Upper lobe of left lung (tissue), 6 donors: ENCODE data around the gene COBL. TPM values are rescaled to one million over a fixed set of nuclear protein-coding genes. Genes with fewer than 3 reads are reported as not detected.

Experiments used
- ATAC-seq, 2 donors: fragments of 200-7000 bp; cut with Tn5 transposase; one replicate each; pipeline ENCODE4 v1.9.1; 2022; ENCODE audit warnings: mild to moderate bottlenecking in 2 of 2, moderate library complexity in 2 of 2; ENCODE audit not compliant: low FRiP score in 2 of 2
- DNase-seq, 2 donors: peaks; one replicate each; pipeline ENCODE4 v3.0.0-alpha.2; 2019 to 2020
- H3K27ac ChIP-seq, 4 donors: fragments of 200-600 bp; sonication (generic); one replicate each; pipeline ENCODE4 v1.5.1; 2016 to 2019
- H3K27me3 ChIP-seq, 4 donors: fragments of 200-600 bp; sonication (generic); one replicate each; pipeline ENCODE4 v1.5.1; 2017 to 2019
- H3K36me3 ChIP-seq, 4 donors: fragments of 200-600 bp; sonication (generic); one replicate each; pipeline ENCODE4 v1.5.1; 2016 to 2019
- H3K4me1 ChIP-seq, 4 donors: fragments of 200-600 bp; sonication (generic); one replicate each; pipeline ENCODE4 v1.5.1; 2018 to 2019
- H3K4me3 ChIP-seq, 4 donors: fragments of 200-600 bp; sonication (generic); one replicate each; pipeline ENCODE4 v1.5.1; 2017 to 2019; ENCODE audit warnings: mild to moderate bottlenecking in 2 of 4, moderate library complexity in 1 of 4
- H3K9me3 ChIP-seq, 4 donors: fragments of 200-600 bp; sonication (generic); one replicate each; pipeline ENCODE4 v1.5.1; 2018 to 2019
- CTCF ChIP-seq, 6 experiments: fragments of 450-650 bp in 4 of 6; fragments of 200-600 bp in 2 of 6; sonication (generic) in 2 of 6; IDR thresholded peaks; one replicate each; pipeline ENCODE4 v1.5.1; 2016 to 2019; ENCODE audit warnings: antibody characterized with exemption in 6 of 6
- EP300 ChIP-seq, 4 donors: sonication (generic); formaldehyde crosslinking; IDR thresholded peaks; one replicate each; pipeline ENCODE4 v1.5.1; 2017; ENCODE audit warnings: antibody characterized with exemption in 4 of 4, control low read depth in 2 of 4
- POLR2A ChIP-seq, 4 donors: fragments of 450-650 bp; IDR thresholded peaks; one replicate each; pipeline ENCODE4 v1.5.1; 2016 to 2017; ENCODE audit warnings: antibody characterized with exemption in 4 of 4, mild to moderate bottlenecking in 2 of 4
- POLR2AphosphoS5 ChIP-seq, 2 donors: sonication (generic); formaldehyde crosslinking; IDR thresholded peaks; one replicate each; pipeline ENCODE4 v1.5.1; 2017; ENCODE audit warnings: antibody characterized with exemption in 2 of 2
- WGBS, 2 donors: methylation state at CpG; one replicate each; pipeline ENCODE4 v1.1.5; 2017 to 2018; 5-methylcytosine and 5-hydroxymethylcytosine counted together
- total RNA-seq, 6 donors: library from RNA; depleted of rRNA in 4 of 6; stranded (reverse); fragments of >200 nt in 4 of 6; gene quantifications; one replicate each; pipeline versions ENCODE4 v1.1.0 to v1.2.1, GENCODE V29; 2016 to 2021
- donor health status: DM: no; HTN: no; CAD: no; lungs with moderate emphysema.
- donor health status: DM: no; HTN: yes; CAD: no; lungs with severe emphysema.

The COBL gene
- total RNA-seq, 6 donors from 2014 or later: 27.0 to 54.7 (median 36.8) TPM

- Histone ChIP-seq H3K4me1 (no peaks in the 10 kb centered on the region), H3K4me3 (no peak overlapping the region), H3K27ac (no peak overlapping the region), H3K27me3 (no peaks in the 10 kb centered on the region), H3K36me3 (no peaks in the 10 kb centered on the region), H3K9me3 (no peaks in the 10 kb centered on the region)
- TF ChIP-seq CTCF (IDR thresholded peaks at IDR 0.05): no peak
- TF ChIP-seq POLR2A (IDR thresholded peaks at IDR 0.05): no peak
- TF ChIP-seq EP300 (IDR thresholded peaks at IDR 0.05): no peak
- TF ChIP-seq POLR2AphosphoS5 (IDR thresholded peaks at IDR 0.05): no peak
- DNase-seq (no peak), ATAC-seq (no peak)
- WGBS, 2 donors: 95% methylated on average over 4 of the region's 4 CpGs
These were observed 340.5 kb downstream of the COBL start for GRCh38 chr7:50976064-50976463.

- DNase-seq (no peak), ATAC-seq (no peak)
- no peaks in the 10 kb centered on the region for H3K4me1 ChIP-seq
- no peaks in the 10 kb centered on the region for H3K36me3 ChIP-seq
- no peaks in the 10 kb centered on the region for H3K9me3 ChIP-seq
- H3K4me3 ChIP-seq: no peak overlapping the region
- no peaks in the 10 kb centered on the region for H3K27me3 ChIP-seq
- H3K27ac ChIP-seq: peak overlapping the region in 1 of 4 donors; percentile 21
- no peak for TF ChIP-seq POLR2A (IDR thresholded peaks at IDR 0.05)
- peak in 1 of 2 donors; percentile 62 for TF ChIP-seq POLR2AphosphoS5 (IDR thresholded peaks at IDR 0.05)
- whole genome bisulfite sequencing, 2 donors: 48 to 64% methylated on average over 5 of the region's 5 CpGs
These were observed 342.4 kb downstream of the COBL start for GRCh38 chr7:50974240-50974639.

- Histone ChIP-seq H3K4me1 (no peaks in the 10 kb centered on the region), H3K36me3 (no peaks in the 10 kb centered on the region), H3K27ac (peak overlapping the region in 1 of 4 donors; percentile 21), H3K4me3 (no peak overlapping the region), H3K27me3 (no peaks in the 10 kb centered on the region), H3K9me3 (no peaks in the 10 kb centered on the region)
- DNase-seq (peak in 1 of 2 donors; percentile 34), ATAC-seq (no peak)
- TF ChIP-seq POLR2A (IDR thresholded peaks at IDR 0.05): no peak
- no peak for TF ChIP-seq EP300 (IDR thresholded peaks at IDR 0.05)
- TF ChIP-seq POLR2AphosphoS5 (IDR thresholded peaks at IDR 0.05): no peak
- no peak for TF ChIP-seq CTCF (IDR thresholded peaks at IDR 0.05)
- 90 to 92% methylated on average over 6 of the region's 6 CpGs for WGBS, 2 donors
These were observed 342.8 kb downstream of the COBL start for GRCh38 chr7:50973814-50974213.

GRCh38 chr7:50970092-50970491, 346.5 kb downstream of the COBL start:
- H3K27ac ChIP-seq: no peak overlapping the region
- ATAC-seq (peak; percentile 19 to 79), DNase-seq (peak; percentile 24 to 73)
- H3K4me1 ChIP-seq: no peaks in the 10 kb centered on the region
- WGBS, 2 donors: 63 to 84% methylated on average over 7 of the region's 7 CpGs
- no peak for TF ChIP-seq CTCF (IDR thresholded peaks at IDR 0.05)
- TF ChIP-seq EP300 (IDR thresholded peaks at IDR 0.05): no peak
- H3K27me3 ChIP-seq: no peaks in the 10 kb centered on the region
- peaks cover 0 to 8% (median 2%) of the 10 kb centered on the region in 4 donors for H3K9me3 ChIP-seq
- no peaks in the 10 kb centered on the region for H3K36me3 ChIP-seq
- H3K4me3 ChIP-seq: no peak overlapping the region
